Endometrial microvascular endothelial cells (primary cell): ENCODE results near the gene FANCC. TPM values are rescaled to one million over a fixed set of nuclear protein-coding genes. Genes with fewer than 3 reads are reported as not detected.

ENCODE experiments used
- in situ Hi-C: cut with HindIII; loops from 2 replicates; pipeline ENCODE4 v1.10.0; 2017; ENCODE audit warnings: low sequenced_read_pairs, low pct_unique_long_range_greater_than_20kb; ENCODE audit errors: inconsistent ontology term
- total RNA-seq: library from RNA; depleted of rRNA; stranded (reverse); fragments of >200 nt; gene quantifications from one replicate; pipeline ENCODE4 v1.2.3, GENCODE V29; 2015; ENCODE audit errors: inconsistent ontology term

The FANCC gene
- total RNA-seq, 1 donor from 2014 or later: 4.6 TPM

DNA sequence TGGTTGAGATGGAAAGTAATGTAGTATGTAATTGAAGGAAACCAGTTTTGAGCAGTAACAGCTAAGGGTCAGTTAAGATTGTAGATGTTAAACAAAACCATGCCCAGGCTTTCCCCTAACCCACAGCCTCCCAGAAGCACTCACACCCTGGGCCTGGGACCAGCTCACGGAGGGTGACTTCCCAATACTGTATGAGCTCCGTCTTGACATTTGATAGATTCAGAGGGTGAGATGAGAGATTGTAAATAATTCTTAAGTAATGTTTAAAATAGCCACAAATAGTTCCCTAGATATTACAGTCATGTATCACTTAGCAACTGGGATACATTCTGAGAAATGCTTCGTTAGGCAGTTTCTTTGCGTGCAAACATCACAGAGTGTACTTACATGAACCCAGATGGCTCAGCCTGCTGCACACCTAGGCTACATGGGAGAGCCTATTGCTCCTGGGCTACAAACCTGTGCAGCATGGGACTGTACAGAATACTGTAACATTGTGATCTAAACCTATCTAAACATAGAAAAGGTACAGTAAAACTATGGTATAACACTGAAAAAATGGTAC is 140.7 kb downstream of the FANCC start:
- in situ Hi-C loops: no loop called here

DNA sequence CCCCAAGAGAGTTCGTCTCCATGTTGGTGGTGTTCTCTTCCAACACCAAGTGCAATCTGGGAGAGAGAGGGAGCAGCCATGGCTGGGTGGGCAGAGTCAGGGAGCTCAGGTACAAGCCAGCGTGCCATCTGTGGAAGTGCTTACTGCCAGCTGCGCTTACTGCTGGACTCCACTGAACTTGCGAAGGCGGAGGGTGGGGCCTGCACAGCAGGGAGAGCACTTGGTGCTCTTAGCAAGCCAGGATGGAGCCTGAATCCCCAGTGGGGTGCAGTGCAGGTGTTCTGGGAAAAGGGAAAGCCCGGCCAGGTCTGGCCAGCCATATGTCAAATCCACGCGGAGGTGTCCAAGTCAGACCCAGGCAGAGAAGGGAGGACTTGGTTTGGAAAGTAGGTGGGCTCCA is 142.0 kb downstream of the FANCC start:
- in situ Hi-C loops: no loop called here

DNA sequence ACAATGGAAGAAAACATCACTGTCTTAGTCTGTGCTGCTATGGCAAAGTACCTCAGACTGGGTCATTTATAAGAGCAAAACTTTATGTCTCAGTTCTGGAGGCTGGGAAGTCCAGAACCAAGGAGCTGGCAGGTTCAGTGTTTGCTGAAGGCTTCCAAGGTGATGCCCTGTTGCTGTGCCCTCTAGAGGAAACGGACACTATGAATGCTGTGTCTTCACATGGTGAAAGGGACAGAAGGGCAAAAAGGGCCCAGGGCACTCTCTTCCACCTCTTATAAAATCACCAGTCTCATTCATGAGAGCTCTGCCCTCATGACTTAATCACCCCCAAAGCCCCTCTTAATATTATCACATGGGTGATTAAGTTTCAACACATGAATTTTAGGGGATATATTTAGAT is 143.5 kb downstream of the FANCC start:
- in situ Hi-C loops: no loop called here

DNA sequence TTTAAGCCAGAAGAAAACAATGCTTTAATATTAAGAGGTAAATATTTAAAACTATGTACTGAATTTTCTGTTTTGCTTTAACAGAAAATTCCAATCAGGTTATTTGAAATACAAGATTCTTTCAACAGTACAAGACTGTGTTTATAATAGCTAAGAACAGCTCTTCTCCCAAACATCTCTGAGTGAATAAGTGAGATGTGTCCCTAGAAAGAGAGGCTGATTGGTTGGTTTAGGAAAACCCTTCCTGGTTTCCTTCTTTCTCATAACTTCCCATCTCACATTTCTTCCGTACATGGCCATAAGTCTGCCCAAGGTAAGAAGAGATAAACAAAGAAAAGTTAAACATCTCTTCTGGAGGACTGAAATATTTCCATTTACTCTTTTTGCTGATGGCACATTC is 145.9 kb downstream of the FANCC start:
- in situ Hi-C loops: no loop called here

DNA sequence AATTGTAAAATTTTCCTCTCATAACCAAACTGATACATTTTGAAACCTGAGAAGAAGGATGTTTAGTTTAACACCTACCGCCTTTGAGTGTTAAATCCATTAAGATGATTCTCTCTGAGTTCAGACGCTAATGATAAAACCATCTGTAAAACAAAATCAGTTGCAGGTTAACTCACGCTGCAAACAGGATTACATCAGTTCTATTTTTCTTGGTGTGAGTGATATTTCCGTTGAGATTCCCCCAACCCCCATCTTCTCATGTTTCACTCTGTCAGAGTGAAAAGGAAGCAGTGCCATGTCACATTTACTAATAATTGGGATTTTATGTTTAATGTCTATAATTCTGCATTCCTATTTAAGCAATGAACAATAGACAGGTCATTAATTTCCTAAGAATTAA is 146.5 kb downstream of the FANCC start:
- in situ Hi-C loops: no loop called here

DNA sequence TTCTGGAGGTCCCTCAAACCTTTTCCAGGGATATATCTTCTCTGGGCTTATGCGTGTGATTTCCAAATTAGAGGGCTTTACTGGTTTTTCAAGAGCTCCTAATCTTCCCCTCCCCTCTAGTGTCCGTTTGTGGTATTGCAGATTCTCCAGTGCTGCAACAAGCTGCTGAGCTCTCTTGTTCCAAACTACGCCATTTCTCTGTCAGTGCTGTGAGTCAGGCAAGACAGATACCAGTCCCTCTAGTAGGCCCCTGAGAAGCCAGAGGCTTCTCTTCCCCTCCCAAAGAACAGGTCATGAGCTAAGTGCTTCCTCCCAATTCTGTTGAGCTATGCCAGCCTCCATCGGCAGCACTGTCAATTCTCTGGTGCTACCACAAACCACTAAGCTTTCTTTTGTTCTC is 149.5 kb downstream of the FANCC start:
- in situ Hi-C loops: no loop called here

DNA sequence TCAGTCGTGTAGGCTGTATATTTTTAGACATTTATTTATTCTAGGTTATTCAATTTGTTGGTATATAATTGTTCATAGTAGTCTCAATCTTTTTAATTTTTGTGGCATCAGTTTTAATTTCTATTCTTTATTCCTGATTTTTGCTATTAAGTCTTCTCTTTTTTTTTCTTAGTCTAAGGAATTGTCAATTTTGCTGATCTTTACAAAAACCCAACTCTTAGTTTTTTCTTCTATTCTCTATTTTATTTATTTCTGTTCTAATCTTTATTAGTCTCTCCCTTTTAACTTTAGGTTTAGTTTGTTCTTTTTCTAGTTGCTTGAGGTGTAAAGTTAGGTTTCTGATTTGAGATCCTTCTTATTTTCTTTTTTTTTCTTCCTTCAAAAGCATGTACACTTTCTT is 152.5 kb downstream of the FANCC start:
- in situ Hi-C loops: no loop called here

DNA sequence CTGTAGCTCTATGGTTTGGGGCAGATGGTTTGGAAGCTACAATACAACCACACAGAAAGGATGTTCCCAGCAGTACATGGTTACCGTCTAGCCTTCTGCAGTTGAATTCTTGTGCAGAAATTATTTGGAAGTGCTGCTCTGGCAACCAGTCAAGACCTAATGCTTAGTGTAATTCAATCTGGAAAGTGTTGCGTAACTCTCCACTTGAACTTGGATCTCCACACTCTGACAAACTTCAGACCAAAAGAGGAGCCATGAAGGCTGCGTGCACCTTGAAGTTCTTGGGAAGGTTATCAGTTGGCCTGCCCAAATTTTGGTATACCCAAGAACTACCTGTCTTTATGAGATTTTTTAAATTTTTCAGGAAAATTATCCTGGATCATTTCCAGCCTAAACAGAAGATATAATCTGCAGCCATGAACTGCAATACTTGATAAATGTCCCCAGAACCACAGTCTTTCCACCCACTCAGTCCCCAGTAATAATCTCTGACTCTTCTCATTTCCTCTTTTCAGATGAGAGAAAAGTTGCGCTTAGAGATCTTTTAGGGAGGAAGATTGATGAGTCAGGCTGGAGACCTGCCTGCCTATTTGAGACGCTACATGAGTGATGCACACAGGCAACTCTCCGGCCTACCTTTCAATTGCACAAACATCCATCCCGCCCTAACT is 159.9 kb downstream of the FANCC start:
- in situ Hi-C loops: no loop called here

DNA sequence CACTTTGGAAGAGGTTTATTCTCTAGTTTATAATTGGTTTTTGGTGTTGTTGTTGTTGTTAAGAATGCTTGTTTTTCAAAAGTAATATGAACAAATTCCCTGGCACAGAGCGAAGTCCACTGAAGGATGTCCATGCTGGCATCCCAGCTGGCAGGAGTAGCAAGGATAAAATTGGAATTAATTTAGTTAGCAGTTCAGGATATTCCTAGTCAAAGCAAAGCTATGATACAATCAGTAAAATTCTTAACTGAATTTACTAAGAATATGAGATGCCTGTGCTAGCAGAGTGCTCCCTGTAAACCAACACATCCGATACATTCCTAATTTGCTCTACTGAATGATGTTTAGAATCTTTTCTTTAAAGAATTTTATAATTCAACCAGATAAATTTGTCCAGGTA is 161.4 kb downstream of the FANCC start:
- in situ Hi-C loops: no loop called here

DNA sequence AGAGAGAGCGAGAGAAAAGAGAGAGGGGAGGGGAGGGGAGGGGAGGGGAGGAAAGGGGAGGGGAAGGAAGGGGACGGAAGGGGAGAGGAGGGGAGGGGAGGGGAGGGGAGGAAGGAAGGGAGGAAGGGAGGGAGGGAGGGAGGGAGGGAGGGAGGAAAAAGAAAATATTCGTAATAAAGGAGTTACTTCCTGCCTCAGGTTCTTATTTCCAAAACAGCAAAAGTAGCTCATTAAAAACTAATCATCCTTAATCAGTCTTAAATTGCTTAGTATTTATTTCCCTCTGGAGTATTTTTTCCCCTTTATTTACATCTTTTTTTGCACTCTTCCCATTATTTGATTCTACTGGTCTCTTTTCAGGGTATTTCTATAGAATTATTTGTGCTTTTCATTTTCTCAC is 162.3 kb downstream of the FANCC start:
- in situ Hi-C loops: no loop called here

DNA sequence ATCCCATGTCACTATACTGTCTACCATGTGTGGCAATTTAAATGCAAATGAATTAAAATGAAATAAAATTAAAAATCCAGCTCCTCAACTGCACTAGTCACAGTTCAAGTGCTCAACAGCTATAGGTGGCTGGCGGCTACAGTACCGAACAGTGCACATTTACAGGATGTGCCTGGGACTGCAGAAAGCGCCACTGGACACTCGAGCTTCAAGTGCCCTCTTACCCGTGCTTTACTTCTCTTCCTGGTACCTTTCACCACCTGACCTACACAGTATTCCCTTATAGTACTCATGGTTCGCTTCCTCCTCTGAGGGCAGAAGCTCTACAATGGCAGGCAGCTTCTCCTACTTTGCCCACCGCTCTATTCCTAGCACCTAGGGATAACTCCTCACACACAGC is 166.6 kb downstream of the FANCC start:
- in situ Hi-C loops: no loop called here

DNA sequence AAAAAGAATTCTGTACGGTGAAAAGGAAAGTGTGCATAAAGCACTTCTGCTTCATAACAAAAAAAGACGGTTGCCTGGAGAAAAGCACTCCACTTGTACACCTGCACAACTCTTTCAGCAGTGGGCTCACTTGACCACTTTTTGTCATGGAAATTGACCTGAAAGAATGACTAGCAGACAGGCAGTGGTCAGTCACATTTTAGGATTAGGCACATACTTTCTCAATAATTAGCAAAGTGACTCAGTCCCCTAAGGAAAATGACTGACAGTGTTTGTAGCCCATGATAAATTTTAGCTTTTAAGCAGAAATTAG is 169.3 kb downstream of the FANCC start:
- in situ Hi-C loops: no loop called here

DNA sequence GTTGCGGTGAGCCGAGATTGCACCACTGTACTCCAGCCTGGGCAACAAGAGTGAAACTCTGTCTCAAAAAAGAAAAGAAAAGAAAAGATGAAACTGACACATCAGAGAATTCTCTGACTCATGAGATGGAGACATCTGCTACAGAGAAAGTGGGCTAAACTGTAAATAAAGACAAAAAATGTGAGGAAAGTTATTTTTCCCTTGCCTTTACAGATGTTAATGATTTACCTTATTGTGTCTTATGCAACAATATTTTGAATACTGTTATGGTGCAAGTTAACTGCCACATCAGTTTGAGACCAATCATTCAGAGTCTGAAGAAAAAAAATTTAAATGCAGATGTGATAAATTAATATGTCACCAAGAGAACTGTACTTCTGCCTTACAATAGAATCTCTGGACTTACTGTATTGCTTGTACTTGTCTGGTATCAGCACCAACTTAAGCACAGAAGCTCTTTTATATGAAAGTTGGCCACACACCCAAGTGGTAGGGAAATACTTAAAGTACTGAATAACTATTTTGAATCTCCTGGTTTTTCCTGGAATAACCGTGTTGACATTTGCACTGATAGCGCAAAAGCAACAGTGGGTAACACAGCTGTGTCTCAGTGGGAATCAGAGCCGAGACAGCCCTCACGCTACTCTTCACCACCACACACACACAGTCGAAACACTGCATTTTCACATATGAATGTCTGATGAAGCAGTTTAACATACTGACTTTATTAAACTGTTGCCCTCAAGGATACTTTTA is 169.9 kb downstream of the FANCC start:
- in situ Hi-C loops: no loop called here

DNA sequence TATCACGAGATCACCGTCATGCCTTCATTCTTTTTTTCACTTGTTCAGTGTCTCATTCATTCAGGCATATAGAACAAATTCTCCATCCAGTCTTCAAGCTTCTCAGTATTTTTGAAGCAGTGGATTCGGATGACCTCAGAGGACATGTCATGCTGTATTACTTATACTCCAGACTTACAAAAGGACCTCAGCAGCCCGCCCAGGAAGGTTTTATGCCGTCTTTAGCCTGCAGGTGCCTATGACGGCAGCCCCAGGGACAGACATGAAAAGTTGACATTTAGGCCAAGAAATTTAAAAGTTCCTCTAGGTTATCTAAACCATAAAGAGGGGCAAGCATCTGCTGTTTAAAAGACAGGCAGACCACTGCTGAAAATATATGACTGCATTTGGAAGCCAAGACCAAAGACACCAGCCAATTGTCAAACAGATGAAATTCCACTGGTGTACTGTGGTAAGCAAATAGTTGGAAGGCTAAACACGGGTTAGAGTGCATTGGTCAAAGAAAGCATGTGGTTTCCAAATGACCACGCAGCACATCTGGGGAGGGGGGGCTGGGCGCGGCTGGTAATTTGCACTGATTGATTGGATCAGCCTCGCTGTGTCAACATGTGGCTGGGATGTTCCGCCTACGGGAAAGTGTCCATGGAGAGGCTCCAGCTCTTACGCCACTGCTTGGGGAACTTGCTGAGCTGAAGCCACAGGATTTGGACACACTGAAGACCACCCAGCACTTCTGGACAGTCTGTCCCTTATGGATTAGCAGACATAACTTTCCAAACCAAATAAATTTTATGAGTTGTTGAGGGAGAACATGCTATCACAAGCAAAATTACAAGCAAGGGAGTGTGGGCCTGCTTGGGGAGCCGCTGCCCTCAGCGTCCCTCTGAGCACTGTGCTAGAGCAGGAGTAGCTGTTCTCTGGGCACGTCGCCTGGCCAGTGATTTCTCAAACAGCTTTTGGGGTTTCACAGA is 173.6 kb downstream of the FANCC start:
- in situ Hi-C loops: no loop called here

DNA sequence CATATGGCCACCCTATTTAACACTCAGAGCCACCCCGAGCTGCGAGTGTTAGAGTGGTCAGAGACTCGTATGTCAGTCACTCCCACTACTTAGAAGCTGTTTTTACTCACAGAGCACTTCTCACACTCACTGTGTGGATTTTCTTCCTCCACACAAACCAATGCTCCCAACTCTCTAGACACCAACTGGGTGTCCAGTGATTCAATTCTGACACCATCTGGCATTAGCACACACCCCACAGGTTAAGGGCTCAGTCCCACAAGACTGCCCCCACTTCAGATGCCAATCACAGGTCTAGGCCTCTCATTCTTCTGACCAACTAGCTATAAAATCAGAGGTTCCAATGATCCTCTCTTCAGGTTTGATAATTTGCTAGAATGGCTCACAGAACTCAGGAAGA is 174.8 kb downstream of the FANCC start:
- in situ Hi-C loops: no loop called here

DNA sequence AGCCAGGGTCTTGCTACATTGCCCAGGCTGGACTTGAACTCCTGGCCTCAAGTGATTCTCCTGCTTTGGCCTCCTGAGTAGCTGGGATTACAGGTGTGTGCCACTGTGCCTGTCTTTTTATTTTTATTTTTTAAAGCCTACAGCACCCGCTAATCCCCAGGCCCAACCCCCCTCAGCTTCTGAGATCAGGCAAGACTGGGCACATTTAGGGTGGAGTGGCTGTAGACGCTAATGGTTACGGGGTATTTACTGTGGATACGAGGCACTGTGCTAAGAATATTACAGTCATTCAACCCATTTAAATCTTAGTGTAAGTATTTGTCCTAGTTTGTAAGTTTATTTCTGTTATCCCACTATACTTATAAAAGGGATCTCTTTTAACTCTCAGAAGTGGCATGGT is 175.2 kb downstream of the FANCC start:
- in situ Hi-C loops: no loop called here

DNA sequence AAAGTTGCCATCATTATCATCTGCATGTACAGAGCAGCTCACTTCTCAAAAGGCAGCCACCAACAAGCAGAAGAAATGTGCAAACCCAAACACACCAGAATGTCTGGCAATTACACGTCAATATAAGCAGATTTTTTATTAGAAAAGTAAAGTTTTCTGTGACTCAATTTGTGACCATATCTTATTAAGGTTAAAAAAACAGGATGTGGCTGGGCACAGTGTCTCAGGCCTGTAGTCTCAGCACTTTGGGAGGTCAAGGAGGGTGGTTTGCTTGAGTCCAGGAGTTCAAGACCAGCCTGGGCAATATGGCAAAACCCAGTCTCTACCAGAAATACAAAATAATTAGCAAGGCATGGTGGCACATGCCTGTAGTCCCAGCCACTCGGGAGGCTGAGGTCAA is 176.7 kb downstream of the FANCC start:
- in situ Hi-C loops: no loop called here

DNA sequence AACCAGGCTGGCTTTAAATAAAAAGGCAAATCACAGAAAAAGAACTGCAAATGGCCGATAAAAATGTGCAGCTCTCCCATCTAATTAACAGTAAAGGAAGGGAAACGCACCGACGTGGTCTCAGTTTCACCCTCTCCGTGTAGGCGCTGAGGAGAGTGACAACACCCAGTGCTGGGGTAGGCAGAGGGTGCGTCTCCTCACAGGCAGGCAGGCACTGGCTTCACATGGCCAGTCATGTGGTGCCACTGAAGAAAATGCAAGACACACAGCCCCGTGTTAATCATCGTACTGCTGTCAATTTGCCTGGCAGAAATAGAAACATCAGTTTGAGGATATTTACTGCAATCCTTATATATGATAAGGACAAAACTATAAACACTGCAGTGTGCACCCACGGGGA is 178.4 kb downstream of the FANCC start:
- in situ Hi-C loops: no loop called here

DNA sequence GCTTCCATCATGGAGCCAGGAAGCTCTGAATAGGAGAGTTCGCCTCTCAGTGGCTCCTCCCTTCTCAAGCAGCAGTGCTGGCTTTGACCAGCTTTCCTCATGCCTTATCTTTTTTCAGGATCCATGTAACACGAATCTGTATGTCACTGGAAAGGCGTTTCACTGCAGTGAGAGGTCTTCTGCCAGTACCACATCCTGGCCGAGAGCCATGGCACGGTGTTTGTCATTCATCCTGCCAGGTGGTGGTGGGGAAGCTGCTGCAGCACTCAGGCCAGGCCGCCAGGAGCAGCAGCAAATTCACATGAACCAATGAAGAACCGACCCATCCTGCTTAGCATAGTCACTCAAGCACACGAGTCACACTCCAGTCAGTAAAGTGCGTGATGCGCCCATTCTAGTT is 179.0 kb downstream of the FANCC start:
- in situ Hi-C loops: no loop called here
